GM18499 (cell line): Measurements from ENCODE around the gene SPHK2.

Experiments used
- ATAC-seq: cut with Tn5 transposase; IDR thresholded peaks from one replicate; pipeline ENCODE4 v1.9.1; 2021; ENCODE audit warnings: moderate number of reproducible peaks; ENCODE audit not compliant: insufficient read depth, unreplicated experiment

Gene SPHK2

DNA sequence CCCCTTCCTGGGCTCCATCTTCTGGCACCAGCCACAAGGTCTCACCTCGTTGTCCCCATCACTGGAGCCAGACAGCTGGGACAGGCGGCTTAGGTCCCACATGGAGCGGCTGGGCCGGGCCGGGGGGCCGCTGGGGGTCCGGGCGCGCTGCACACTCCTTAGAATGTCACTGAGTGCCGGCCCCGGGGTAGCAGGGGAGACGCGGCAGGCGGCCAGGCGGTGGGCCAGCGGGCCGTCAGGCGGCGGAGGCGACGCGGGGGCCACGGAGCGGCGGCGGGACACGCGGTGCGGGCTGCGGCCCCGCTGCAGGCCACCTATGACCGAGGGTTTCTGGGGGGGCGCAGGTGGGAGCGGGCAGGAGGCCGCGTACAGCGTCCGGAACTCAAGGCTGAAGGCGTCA lies 15.9 kb upstream of the SPHK2 start:
- ATAC-seq, result no peak

DNA sequence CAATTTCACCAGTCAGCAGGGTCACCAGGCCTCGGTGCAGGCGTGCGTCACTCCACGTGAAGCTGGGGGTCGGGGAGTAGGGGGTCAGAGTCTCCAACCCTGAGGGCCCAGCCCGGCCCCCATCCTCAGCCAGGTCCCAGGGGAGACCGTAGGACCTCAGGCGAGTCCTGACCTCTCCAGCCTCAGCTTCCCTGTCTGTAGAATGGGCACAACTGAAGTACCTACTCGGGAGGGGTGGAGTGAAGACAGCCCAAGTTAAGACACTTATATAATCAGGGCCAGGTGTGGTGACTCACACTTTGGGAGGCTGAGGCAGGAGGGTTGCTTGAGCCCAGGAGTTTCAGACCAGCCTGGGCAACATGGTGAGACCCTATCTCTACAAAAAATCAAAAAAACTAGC lies 15.5 kb upstream of the SPHK2 start:
- ATAC-seq, result no peak

DNA sequence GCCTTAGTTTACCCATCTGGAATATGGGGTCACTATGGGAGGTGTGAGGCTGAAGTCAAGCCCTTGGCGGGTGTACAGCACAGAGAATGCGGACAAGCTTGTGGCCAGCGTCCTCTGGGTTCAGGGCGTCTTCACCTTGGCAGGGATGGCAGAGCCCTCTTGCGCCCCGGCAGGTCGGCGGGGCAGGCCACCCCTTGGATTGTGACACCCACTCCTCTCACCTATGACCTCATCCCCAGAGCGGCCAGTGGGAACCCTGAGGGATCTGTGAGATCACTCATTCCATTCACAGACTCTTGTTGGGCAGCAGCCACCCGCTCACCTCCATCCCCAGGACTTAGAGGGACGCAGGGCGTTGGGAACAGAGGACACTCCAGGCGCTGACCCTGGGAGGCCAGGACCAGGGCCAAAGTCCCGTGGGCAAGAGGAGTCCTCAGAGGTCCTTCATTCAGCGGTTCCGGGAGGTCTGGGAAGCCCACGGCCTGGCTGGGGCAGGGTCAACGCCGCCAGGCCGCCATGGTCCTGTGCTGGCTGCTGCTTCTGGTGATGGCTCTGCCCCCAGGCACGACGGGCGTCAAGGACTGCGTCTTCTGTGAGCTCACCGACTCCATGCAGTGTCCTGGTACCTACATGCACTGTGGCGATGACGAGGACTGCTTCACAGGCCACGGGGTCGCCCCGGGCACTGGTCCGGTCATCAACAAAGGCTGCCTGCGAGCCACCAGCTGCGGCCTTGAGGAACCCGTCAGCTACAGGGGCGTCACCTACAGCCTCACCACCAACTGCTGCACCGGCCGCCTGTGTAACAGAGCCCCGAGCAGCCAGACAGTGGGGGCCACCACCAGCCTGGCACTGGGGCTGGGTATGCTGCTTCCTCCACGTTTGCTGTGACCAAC lies 12.6 kb upstream of the SPHK2 start, which contains the start of gene SPACA4:
TSS of gene SPACA4 (plus strand) at position 280 of the 896 bp plus-strand sequence. CDS start at position 517, 237 bp downstream.
- no peak for ATAC-seq

DNA sequence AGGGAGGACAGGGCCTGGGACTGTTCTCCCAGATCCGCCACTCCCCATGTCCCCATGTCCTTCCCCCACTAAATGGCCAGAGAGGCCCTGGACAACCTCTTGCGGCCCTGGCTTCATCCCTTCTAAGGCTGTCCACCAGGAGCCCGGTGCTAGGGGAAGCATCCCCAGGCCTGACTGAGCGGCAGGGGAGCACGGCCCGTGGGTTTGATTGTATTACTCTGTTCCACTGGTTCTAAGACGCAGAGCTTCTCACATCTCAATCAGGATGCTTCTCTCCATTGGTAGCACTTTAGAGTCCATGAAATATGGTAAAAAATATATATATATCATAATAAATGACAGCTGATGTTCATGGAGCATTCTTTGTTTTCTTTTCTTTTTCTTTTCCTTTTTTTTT lies 11.9 kb upstream of the SPHK2 start:
- no peak for ATAC-seq

DNA sequence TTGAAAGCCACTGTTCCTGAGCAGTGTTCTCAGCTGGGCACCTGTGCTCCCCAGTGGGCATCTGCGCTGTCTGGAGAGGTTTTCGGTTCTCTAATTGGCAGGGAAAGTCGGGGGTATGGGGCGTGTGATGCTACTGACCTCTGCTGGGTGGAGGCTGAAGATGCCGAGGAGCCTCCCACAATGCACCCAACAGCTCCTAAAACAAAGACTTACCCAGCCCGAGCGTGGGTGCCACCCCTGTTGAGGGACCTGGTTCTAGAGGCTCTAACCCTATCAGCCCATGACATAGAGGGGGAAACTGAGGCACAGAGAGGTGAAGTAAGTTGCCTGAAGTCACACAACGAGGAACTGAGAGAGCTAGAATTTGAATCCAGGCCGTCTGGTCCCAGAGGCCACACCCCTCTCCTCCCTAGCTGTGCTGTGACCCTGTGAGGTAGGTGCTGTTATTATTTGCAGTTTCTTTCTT lies 10.5 kb upstream of the SPHK2 start:
- no peak for ATAC-seq

DNA sequence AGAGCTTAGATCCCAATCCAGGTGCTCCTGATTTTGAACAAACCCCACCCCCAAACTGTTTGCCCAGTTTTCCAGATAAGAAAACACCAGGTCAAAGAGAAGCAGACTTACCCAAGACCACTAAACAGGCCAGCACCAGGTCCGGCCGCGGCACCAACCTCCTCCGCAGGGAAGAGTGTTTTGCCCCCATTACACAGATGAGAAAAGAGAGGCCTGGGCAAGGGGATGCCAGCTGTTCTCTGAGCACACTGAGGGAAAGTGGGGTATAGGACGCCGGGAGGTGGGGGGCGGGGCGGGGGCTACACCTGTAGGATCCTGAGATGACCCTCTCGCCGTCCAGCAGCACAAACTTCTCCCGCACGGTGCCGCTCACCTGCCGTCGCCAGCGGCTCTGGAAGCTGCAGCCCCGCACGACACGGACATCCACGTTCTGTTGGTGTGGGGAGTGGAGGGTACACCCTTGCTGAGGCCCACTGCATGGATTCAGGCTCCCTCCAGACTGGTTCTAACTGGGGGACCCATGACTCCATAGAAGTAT lies 9.7 kb upstream of the SPHK2 start:
- ATAC-seq, result no peak

DNA sequence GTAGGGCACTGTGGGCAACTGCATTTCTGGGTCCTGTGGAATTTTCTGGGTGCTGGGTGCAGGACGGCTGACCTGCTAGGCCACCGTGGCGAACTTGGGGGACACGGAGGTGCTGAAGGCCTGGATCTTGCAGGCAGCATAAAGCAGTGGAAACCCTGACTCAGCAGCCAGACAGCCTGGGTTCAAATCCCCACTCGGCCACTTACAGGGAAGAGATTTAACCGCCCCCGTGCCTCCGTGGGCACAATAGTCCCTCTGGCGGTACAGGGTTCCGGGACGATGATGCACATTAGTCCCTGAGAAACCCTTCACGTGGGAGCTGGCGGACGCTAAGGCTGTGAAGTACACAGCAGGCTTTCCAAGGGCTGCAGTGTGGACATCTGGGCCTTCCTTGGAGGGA lies 7.4 kb upstream of the SPHK2 start:
- no peak for ATAC-seq

DNA sequence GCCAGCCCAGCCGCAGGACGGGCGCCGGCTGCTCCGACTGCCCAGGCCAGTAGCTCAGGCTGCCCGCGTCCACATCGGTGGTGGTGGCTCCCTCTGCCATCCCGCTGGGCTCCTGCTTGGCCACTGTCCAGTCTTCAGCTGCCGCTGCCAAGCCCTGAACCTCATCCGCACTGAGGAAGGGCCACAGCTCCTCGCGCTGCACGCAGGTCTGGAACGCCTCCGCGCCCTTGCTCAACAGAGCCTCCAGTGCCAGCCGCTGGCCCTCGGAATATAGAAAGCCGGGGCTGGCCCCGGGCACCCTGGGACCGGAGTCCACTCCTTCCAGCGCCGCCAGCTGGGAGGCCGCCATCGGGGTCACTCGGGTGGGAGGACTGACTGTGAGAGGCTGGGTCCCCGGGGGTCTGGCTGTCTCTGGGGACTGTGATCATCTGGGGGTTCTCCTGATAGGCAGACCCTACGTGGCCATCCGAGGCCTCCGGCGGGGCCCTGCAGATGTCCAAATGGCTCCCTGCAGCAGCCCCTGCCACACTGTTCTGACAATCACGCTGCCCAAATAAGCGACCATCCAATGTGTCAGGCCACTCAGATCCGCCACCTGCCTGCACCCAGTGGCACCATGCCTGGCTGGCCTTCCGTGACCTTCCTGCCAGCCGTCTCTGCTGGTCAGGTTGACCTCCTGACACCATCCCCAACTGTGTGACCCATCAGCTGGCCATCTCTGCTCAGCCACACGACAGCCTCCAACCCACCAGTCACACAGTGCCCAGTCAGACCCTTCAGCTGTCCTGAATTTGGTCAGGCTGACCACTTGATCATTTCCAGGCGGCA lies 6.1 kb upstream of the SPHK2 start:
- no peak for ATAC-seq

DNA sequence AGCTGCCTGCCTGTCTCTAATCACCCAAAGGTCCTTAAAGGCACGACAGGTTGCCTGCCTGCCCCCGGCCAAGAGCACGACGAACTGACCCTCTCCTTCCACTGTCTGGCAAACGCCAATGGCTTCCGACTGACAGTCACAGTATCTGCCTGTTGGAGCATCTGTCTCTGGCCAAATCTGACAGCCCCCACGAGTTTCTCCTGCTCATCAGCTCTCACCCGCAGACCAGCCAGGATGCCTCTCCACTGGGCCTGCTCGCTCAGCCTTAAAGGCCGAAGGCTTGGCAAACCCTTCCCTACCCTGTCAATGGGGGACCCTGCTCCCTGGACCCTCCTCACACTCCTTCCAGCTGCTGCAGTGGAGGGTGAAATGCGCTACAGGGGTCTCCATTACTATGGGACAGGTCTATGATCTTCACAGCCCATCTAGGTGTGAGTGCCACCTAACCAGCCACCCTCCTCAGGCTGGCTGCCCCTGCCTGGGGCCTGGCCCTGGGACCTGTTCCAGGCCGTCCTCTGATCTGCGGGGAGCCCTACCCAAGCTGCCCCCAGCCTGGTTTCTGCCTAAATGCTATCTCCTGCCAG lies 5.4 kb upstream of the SPHK2 start:
- ATAC-seq, result no peak

DNA sequence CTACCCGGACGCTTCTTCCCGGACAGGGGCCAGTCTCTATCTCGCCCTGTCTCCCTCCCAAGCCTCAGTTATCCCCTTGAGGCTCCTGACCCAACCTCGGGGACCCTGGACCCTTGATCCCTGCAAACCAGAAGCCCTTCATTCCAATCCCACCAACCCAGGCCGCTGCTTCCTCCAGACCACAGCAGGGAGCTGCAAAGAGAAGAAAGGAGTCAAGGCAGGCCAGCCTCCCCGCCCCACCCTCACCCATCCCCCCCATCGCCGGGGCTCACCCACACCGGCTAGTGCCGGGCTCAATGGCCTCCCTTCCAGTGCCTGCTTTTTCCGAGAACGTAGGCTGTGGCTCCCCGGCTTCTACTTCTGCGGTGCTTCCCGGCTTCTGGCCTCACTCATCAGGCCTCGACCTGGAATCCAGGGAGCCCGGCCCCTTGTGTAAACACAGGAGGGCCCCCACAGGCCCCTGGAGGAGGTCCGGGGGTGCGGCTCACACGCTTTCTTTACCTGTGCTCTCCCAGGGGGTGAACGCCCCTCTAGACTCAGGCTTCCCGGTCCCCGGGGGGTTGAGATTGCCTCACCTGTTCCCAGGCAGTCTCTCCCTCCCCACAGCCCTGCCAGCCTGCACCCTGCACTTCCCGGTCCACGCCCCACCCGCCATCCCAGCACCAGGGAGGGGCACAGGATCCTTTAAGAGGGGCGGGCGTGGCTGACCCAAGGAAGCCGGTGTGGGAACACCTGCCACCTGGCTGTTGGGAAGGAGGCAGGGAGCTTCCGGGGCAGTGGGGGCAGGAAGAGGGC lies 4.7 kb upstream of the SPHK2 start, which contains the start of gene FAM83E:
TSS of gene FAM83E (minus strand) at position 641 of the 795 bp plus-strand sequence. CDS start 1,704 bp downstream, outside the sequence.
- no peak for ATAC-seq

DNA sequence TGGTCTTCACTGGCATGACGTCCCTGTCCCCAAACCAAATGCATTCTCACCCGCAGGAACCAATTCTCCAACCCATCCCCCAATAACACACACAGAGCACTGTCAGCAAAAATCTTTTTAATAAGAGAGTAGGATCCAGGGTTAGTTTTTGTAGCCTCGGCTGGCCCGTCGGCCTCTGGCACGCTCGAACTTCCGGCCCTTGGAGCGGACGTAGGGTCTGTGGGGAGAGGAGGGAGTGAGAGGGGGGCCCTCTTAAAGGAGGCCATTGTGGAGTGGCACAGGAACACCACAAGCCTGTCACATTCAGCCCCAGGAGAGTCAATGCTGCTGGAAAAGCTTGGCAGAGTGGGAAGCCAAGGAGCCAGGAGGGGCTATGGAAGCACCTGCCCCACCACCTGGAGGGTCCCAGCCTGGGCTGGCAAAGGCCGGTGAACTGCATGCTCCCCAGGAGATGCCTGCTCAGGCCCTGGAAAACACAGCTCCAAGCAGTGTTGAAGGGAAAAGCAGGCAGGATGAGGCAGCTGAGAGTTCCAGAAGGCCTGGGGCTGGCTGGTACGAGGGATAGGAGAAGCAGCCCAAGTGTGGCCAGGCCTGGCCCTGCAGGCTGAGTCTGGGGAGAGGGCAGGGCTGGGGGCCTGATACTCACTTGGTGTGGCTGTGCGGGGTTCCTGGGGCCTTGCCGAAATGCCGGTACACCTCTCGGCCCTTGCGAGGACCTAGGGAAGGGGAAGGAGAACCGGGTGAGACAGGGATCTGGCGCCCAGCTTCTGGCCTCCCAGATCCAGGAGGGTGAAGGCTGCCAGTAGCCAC lies 3.9 kb upstream of the SPHK2 start:
- no peak for ATAC-seq

DNA sequence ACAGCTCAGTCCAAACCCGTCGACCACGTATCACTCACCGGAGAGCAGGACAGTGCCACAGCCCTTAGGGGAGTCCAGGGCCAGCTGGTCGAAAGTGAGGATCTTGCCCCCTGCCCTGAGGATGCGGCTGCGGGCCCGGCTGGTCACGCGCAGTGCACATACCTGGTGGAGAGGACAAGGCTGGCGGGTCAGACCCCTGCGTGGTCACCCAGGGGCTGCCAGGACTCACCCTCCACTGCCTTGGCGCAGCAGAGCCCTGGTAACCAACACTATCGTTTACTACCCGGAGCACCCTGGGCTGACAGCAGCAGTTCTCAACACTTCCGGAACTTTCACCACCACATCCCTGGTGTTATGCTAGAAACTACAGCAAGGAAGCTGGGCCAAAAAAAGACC lies 3.3 kb upstream of the SPHK2 start:
- ATAC-seq, result no peak

DNA sequence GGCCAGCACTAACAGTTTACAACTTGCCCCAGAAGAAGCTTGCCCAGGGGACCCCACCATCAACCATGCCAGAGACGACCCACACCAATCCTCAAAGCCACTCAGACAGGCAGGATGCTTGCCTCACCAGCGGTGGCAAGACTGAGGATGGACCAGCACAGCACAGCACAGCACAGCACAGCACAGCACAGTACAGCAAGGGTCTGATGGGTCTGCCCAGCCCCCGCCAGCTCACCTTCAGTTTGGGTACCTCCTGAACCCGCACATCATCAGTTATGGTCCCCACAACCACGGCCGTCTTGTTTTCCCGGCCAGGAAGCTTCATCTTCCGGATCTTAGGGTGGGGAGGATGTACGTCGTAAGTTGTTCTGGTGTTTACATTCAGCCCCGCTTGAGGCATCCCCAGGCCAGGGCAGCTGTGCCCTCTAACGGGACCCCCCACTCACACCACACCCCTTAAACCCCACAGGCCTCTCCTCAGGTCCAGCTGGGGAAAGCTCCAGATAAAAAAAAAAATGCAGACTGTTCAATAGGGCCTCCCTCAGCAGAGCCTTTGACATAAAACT lies 2.7 kb upstream of the SPHK2 start:
- no peak for ATAC-seq

DNA sequence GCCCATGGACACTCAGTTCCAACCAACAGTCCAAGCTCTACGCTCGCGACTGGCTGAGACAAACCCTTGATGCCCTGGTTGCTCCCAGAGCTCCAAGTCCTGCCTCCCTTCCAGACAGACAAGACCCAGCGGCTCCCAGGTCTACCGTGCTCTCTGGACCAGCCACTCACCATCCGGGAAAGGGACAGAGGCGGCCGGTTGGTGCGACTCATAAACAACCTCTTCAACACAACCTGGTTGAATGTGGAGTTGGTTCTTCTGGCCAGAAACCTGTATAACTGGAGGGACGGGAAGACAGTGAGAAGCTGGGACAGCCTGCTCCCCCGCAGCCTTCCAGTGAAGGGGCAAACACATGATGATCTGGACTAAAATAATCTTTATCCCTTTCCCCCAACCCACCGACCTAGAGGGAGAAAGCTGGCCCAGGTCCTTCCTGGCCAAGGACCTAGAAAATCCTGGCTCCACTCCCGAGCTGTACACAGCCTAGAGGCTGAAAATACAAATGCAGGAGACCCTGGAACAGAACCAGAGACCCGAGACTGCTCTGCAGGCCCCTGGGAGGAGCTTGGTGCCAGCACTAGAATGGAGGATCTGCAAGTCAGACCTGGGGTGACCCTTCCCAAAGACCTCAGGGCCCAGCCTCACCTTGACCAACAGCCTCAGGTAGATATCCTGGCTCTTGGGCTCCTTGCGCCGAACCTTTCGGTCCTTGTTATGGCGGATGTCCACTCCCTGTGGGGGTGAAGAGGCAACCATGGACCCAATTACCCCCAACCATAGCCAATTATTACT lies 2.0 kb upstream of the SPHK2 start:
- ATAC-seq, result no peak

DNA sequence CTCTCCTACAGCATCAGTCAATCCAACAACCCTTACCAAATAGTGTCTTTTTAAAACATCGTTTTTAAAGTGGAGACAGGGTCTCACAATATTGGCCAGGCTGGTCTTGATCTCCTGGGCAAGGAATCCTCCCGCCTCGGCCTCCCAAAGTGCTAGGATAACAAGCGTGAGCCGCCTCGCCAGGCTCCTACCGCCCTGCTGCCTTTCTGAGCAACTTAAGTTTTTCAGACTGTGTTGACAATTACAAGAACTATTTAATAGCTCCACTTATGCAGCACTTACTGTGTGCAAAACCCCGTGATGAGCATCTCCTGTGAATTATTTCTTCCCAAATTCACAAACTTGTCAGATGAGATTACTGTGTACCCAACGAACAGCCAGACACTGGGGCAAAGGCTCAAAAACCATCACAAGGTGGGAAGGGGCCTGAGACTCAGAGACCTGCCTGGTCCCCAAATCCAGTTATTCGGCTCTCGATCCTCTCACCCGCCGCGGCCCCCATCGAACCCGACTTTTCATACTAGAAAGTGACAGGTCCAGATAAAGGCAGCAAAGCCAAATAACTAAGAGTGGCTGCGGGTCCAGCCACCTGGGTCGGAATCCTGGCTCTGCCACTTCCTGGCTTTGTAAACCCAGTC lies 909 bp upstream of the SPHK2 start:
- no peak for ATAC-seq

DNA sequence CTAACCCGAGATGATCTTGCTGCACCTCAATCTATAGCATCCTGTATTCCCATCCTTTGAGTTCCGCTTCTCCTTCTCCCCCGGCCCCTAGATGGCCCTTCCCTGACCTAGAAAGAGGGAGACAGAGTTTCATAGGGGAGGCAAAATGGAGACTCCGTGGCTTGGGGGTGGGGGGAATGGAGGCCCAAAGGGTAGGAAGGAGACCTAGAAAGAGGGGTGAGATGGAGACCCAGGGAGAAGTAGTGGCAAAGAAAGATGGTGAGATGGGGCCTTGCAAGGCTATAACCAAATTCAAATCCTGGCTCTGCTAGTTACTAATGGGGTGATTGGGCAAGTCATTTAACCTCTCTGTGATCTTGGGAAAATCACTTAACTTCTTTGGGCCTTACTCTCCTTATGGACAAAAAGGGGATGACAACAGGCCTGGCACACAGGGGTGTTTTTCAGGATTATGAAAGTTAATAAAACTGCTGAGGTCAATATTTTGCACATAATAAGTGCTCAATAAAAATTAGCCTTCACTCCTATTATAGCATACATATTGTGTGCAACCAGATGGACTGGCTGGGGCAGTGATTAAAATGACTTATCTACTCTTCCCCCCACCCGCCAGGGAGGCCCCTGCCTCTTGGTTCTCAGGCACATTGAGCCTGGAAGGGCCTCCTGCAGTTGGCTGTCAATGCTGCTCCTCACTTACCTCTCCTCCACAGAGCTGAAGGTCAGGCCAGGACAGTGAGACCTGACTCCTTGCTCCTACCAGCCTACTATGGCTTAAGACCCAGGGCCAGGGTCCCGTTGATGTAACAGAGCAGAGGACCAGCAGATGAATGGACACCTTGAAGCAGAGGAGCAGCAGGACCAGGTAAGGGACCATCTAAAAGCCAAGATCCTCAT lies 633 bp downstream of the SPHK2 start:
- no peak for ATAC-seq
